OCI-LY3 (cell line): ENCODE data around the gene TFE3.

ENCODE experiments used
- H2AFZ ChIP-seq: fragments of 200-600, 300-600 bp; shearing (Covaris generic); 2 replicates; pipeline ENCODE4 v1.6.0; 2014; ENCODE audit warnings: antibody characterized with exemption, low read depth, low read length
- H3K27ac ChIP-seq: fragments of 200-600, 300-600 bp; sonication (generic); 2 replicates; pipeline ENCODE4 v1.5.1; 2014; ENCODE audit warnings: mild to moderate bottlenecking, low read length, moderate library complexity, mixed read lengths
- H3K27me3 ChIP-seq: fragments of 200-600, 300-600 bp; sonication (generic); 2 replicates; pipeline ENCODE4 v1.6.1; 2014; ENCODE audit warnings: low read depth, low read length, mixed read lengths
- H3K36me3 ChIP-seq: fragments of 200-600, 300-600 bp; sonication (generic); replicated peaks from 2 replicates; pipeline ENCODE3; 2014; ENCODE audit warnings: low read depth, low read length, mixed read lengths
- H3K4me1 ChIP-seq: fragments of 300-600, 200-600 bp; sonication (generic); 2 replicates; pipeline ENCODE4 v1.6.1; 2014; ENCODE audit warnings: low read length, mixed read lengths
- H3K4me2 ChIP-seq: fragments of 200-600, 300-600 bp; sonication (generic); 2 replicates; pipeline ENCODE4 v1.6.1; 2014; ENCODE audit warnings: low read length, mixed read lengths
- H3K4me3 ChIP-seq: fragments of 300-600, 200-600 bp; sonication (generic); 2 replicates; pipeline ENCODE4 v1.5.1; 2014; ENCODE audit warnings: antibody characterized with exemption, mild to moderate bottlenecking, low read length, moderate library complexity
- H3K79me2 ChIP-seq: fragments of 300-600, 200-600 bp; shearing (Covaris generic); 2 replicates; pipeline ENCODE4 v1.6.1; 2014; ENCODE audit warnings: mild to moderate bottlenecking, low read length, mixed read lengths
- H3K9ac ChIP-seq: fragments of 300-600, 200-600 bp; shearing (Covaris generic); 2 replicates; pipeline ENCODE4 v1.6.0; 2014; ENCODE audit warnings: mild to moderate bottlenecking, low read length, moderate library complexity
- H3K9me3 ChIP-seq: fragments of 200-600, 300-600 bp; shearing (Covaris generic); 2 replicates; pipeline ENCODE4 v1.6.1; 2014; ENCODE audit warnings: low read length, mixed read lengths; ENCODE audit not compliant: insufficient read depth
- H4K20me1 ChIP-seq: fragments of 200-600, 300-600 bp; sonication (generic); 2 replicates; pipeline ENCODE4 v1.6.1; 2016; ENCODE audit warnings: low read length, mixed read lengths; ENCODE audit not compliant: insufficient read depth
- CTCF ChIP-seq: fragments of 200-600, 300-600 bp; sonication (generic); IDR thresholded peaks from 2 replicates; pipeline ENCODE4 v1.5.1; 2014; ENCODE audit warnings: antibody characterized with exemption, low read length, low read depth
- EZH2phosphoT487 ChIP-seq: fragments of 200-600 bp; shearing (Covaris generic); IDR thresholded peaks from 2 replicates; pipeline ENCODE4 v1.6.1; 2018; ENCODE audit warnings: antibody characterized with exemption, mixed run types, low read depth

TFE3 gene

GRCh38 chrX:48997865-48998264, 45.3 kb downstream of the TFE3 start:
- no peak overlapping the region for H3K4me3 ChIP-seq
- no peak overlapping the region for H3K27ac ChIP-seq
- peaks cover 11% of the 10 kb centered on the region for H3K4me1 ChIP-seq
- no peaks in the 10 kb centered on the region for H3K27me3 ChIP-seq
- H3K4me2 ChIP-seq, result no peak overlapping the region
- H3K9ac ChIP-seq, result no peak overlapping the region
- H2AFZ ChIP-seq, result no peak overlapping the region
- H4K20me1 ChIP-seq, result peaks cover 8% of the 10 kb centered on the region; the same call in 1 of the 2 replicates
- no peak for TF ChIP-seq EZH2phosphoT487
- TF ChIP-seq CTCF, result no peak
- H3K9me3 ChIP-seq, result no peaks in the 10 kb centered on the region
- peaks cover 27% of the 10 kb centered on the region for H3K79me2 ChIP-seq
- peaks cover 32% of the 10 kb centered on the region for H3K36me3 ChIP-seq

GRCh38 chrX:48997455-48997854, 45.7 kb downstream of the TFE3 start:
- peaks cover 34% of the 10 kb centered on the region for H3K36me3 ChIP-seq
- H3K4me1 ChIP-seq, result peaks cover 8% of the 10 kb centered on the region; the same call in 1 of the 2 replicates
- H3K79me2 ChIP-seq, result peaks cover 27% of the 10 kb centered on the region
- no peak overlapping the region for H2AFZ ChIP-seq
- TF ChIP-seq EZH2phosphoT487 (no peak), CTCF (no peak)
- H4K20me1 ChIP-seq, result peaks cover 8% of the 10 kb centered on the region; the same call in 1 of the 2 replicates
- no peak overlapping the region for H3K4me3 ChIP-seq
- H3K9ac ChIP-seq, result no peak overlapping the region
- H3K27ac ChIP-seq, result no peak overlapping the region
- no peaks in the 10 kb centered on the region for H3K9me3 ChIP-seq
- no peaks in the 10 kb centered on the region for H3K27me3 ChIP-seq
- H3K4me2 ChIP-seq, result no peak overlapping the region

- H3K36me3 ChIP-seq, result peaks cover 35% of the 10 kb centered on the region
- no peak overlapping the region for H3K9ac ChIP-seq
- peaks cover 26% of the 10 kb centered on the region for H3K79me2 ChIP-seq
- no peak overlapping the region for H3K4me3 ChIP-seq
- H4K20me1 ChIP-seq, result peaks cover 8% of the 10 kb centered on the region; the same call in 1 of the 2 replicates
- H3K27ac ChIP-seq, result no peak overlapping the region
- no peaks in the 10 kb centered on the region for H3K27me3 ChIP-seq
- H3K4me1 ChIP-seq, result peaks cover 8% of the 10 kb centered on the region; the same call in 1 of the 2 replicates
- no peak overlapping the region for H3K4me2 ChIP-seq
- H2AFZ ChIP-seq, result no peak overlapping the region
- H3K9me3 ChIP-seq, result no peaks in the 10 kb centered on the region
- TF ChIP-seq EZH2phosphoT487 (no peak), CTCF (no peak)
Observed at GRCh38 chrX:48996969-48997368, 46.2 kb downstream of the TFE3 start.

GRCh38 chrX:48992341-48992740, 50.8 kb downstream of the TFE3 start:
- H4K20me1 ChIP-seq, result peaks cover 4% of the 10 kb centered on the region; the same call in 1 of the 2 replicates
- TF ChIP-seq EZH2phosphoT487 (no peak), CTCF (no peak)
- H3K27ac ChIP-seq, result no peak overlapping the region
- no peaks in the 10 kb centered on the region for H3K4me1 ChIP-seq
- no peak overlapping the region for H3K4me3 ChIP-seq
- no peak overlapping the region for H2AFZ ChIP-seq
- H3K4me2 ChIP-seq, result no peak overlapping the region
- H3K9ac ChIP-seq, result no peak overlapping the region
- peaks cover 34% of the 10 kb centered on the region for H3K36me3 ChIP-seq
- H3K79me2 ChIP-seq, result no peaks in the 10 kb centered on the region
- no peaks in the 10 kb centered on the region for H3K27me3 ChIP-seq
- no peaks in the 10 kb centered on the region for H3K9me3 ChIP-seq
